SW480 (cell line): ENCODE data around the gene HTR1D.

Experiments used
- DNase-seq: peaks from one replicate; pipeline ENCODE4 v3.0.0-alpha.2; 2016; ENCODE audit warnings: low spot score

Gene HTR1D

DNA sequence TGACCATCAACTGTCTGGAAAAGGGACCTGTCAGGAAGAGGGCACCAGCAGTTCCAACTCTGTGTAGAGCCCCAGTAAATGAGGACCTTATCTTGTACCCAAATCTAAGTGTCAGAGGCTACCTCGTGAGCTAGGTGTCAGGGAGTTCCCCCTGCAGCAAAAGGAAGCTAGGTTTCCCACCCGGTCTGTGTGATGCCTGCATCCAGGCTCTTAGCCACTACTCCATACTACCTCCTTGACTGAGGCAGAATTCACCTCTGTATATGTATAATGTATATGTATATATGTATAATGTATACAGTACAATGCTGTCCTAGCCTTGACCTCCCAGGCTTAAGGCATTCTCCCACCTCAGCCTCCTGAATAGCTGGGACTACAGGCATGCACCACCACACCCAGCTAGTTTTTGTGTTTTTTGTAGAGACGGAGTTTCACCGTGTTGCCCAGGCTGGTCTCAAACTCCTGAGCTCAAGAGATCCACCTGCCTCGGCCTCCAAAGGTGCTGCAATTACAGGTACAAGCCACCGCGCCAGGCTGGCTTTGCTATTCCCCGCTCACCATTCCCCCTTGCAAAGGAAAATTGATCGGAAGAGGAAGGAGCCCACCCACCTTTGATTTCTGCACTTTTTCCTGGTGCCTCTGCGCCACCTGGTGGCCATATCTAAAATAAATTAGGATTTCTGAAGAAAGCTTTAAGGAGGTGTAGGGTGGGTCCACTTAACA lies 32.9 kb downstream of the HTR1D start:
- DNase-seq, result no peak

GRCh38 chr1:23179862-23180261 lies 37.4 kb downstream of the HTR1D start:
- no peak for DNase-seq

DNA sequence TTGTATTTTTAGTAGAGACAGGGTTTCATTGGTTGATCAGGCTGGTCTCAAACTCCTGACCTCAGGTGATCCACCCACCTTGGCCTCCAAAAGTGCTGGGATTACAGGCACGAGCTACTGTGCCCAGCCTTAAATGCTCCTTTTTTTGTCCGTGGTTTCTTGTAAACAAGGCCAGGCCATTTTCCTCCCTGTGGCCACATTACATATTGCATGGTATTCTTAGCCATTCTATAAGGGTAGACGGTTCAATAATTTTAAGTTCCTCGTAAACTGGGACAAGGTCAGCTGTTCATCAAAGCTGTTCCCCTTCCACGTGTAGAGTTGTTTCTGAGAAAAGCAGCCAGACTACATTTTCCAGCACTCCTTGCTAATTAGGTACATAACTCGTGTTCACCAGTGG lies 38.4 kb downstream of the HTR1D start:
- DNase-seq, result no peak

GRCh38 chr1:23178414-23178813 lies 38.9 kb downstream of the HTR1D start:
- no peak for DNase-seq

- peak; percentile 53 for DNase-seq
These were observed 39.6 kb downstream of the HTR1D start for GRCh38 chr1:23177438-23178380.

DNA sequence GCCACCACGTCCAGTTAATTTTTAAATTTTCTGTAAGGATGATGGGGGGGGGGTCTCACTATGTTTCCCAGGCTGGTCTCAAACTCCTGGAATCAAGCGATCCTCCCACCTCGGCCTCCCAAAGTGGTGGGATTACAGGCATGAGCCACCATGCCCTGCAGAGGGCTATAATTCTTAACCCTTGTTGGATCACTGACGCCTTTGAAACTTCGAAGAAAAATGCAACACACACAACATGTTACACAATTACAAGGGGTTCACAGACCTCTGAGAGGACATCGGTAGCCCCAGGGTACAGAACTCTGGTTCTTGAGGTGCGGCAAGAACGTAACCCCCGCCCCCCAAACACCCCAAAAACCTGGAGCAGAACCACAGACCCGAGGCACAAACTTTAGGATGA lies 40.3 kb downstream of the HTR1D start:
- no peak for DNase-seq

- no peak for DNase-seq
These were observed 42.7 kb downstream of the HTR1D start for GRCh38 chr1:23174426-23175110.

DNA sequence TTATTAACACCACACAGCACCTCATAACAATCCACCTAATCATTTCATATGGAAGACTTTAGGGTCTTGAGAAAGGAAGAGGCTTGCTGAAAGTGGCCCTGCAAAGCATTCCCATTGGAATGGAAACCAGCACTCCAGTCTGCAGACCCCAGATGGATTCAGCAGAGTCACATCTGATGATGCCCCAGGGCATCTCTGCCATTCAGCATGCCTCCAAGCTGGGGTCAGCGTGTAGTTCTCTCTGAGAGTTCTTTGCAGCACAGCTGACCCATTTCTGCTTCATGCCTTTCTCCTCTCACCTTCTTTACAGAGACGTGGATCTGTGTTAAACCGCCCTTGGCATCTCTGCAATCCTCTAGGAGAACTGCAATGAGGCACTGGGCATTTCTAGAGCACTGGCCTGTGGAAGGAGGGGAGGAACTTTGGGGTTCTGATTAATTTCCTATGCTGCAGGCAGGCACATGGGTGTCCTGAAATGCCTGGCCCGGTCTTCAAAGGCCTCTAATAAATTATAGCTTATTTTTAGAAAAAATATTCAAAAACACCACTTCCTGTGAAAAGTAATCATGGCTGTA lies 46.0 kb downstream of the HTR1D start:
- no peak for DNase-seq

- peak; percentile 25 for DNase-seq
These were observed 47.5 kb downstream of the HTR1D start for GRCh38 chr1:23169727-23170335.

GRCh38 chr1:23169195-23169575 lies 48.1 kb downstream of the HTR1D start:
- no peak for DNase-seq

DNA sequence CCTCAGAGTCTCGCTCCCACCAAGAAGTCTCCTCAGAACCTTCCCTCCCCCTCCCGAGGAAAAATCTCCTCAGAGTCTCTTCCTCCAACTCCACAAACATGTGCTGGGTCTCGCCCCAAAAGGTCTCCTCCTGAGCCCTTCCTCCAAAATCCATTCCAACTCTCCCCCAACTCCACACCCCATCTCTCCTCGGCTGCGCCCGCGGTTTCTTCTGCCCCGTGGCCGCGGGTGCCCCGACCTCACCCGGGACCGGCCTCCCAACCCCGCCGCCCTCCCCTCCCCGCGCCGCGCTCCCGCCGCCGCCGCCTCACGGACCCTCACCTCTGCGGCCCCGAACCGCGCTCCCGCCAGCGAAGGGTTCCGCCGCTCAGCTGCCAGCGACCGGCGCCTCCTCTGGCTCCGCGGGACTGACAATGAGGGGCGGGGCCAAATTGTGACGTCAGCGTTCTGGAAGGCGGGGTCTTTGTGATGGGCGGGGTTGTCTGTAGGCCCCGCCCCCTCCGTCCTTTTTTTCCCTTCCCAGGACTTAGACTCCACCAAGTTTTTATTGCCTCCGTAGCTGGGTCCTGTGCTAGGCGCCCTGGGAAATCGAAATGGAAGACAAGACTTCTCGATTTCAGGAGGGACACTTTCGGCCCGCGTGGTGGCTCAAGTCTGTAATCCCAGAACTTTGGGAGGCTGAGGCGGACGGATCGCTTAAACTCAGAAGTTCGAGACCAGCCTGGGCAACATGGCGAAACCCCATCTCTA lies 48.7 kb downstream of the HTR1D start, which contains the start of gene LUZP1:
LUZP1 (minus strand) TSS at position 412 of the 750 bp plus-strand sequence.
- DNase-seq, result peak; percentile 72

DNA sequence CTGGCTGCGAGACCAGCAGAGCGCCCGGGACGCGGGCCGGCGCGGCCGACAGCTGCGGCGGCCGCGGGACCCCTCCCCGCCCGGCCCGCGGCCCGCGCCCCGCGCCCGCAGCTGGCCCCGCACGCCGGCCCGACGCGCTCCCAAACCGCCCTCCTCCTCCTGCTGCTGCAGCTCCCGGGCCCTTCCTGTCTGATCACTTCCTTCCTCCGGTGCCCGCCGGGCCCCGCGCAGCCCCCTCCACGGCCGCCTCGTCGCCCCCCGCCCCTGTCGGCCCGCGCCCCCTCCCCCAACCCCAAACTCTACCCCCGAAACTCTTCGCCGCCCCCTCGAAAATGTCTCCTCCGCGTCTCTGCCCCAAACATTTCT lies 49.2 kb downstream of the HTR1D start:
- peak; percentile 38 for DNase-seq

DNA sequence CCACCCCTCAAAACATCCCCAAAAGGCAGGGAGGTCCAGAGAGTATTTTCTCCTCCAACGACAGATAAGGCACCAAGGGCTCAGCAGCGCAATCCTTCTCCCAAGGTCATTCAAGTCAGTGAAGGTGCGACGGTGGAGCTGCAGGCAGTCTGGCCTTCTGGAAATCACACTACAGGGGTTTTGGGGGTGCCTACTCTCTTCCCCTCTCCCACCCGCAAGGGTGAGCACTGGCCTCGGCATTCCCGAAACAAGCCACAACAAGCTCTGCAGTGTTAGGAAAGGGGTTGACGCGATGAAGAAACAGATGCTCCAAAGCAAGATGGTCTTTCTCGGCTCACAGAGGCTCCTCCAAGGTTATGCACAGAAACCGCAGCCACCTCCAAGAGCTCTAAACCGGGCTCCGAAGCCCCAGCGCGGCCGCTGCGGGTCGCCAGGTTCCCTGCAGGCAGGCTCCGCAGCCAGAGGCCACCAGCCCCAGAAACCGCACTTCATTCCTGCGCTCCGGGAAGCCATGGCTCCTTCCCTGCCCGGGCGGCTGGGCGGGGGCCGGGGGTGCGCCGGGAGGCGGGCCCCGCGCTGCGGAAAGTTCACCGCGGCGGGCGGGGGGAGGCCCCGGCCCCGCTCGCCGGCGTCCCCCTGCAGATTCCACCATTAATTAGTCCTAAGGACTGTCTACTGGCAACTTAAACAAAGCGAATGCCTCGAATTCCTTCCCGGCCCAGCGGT lies 49.8 kb downstream of the HTR1D start:
- peak; percentile 29 for DNase-seq

GRCh38 chr1:23166854-23167253 lies 50.4 kb downstream of the HTR1D start:
- DNase-seq, result no peak

GRCh38 chr1:23163395-23163794 lies 53.9 kb downstream of the HTR1D start:
- DNase-seq, result no peak

DNA sequence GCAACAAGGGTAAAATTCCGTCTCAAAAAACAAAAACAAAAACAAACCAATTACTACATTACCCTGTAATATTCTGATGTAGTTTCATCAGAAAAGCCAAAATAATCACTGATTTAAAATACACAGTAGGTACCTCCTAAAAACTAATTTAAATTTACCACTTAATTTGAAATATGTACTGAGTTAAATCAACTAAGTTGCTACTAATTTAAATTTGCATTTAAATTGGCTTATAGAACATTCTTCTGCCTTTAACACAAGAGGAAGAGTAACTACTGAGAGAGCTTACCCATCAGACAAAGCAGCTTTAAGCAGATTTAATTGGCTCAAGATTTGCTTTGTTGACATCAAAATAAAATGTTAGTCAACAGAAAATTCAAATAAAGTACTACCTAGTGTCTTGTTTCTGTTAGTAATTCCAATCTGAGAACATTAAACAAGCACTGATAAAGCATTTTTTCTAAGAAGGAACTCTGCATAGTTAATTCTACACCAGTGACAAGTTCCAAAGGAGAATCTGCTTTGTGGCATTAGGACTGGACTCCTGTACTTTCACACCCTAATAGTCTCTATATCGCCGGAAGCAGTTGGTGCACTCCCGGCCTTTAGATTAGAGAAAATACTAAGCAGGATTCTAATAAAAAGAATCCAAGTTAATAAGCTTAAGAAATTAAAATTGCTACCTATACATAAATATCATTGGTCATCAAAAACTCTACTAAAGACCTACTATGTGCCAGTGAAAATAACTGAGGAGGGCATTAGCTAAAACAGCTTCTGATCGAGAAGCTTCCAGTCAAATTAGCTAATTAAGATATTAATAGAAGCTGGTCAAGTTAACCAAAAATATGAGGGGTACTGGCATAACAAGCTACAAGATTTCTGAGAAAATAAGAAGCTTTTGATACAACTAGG lies 57.1 kb downstream of the HTR1D start:
- no peak for DNase-seq

- DNase-seq, result no peak
These were observed 60.4 kb downstream of the HTR1D start for GRCh38 chr1:23156940-23157339.

DNA sequence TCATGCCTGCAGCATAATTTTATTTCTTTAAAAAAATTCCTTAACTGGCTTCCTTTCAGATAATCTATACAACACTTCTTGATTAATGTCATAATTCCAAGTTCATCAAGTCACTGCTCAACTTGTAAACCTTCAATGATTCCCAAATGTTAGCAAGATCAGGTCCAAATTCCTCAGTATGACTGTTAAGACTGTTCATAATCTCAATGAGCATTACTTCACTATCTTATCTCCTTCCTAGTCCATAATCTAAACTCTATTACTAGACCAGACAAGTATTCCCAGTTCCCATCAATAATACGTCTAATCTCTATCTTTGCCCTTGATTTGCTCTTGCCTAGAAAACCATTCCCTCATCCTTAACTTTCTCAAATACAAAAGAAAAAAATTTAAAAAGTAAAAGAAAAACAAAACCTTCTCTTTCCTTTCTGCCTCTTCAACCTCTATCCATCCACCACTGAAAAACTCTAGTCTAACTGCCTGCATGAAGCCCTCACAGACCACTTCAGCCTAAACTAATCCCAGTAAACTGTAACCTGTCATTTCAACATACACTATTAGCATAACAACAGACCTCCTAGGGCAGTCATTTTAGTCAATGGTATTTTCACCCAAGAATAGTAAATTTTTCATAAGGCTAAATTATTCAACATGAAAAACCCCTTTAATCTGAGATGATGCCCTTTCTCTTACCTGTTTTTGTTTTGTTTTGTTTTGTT lies 64.2 kb downstream of the HTR1D start:
- DNase-seq, result no peak

- no peak for DNase-seq
These were observed 66.6 kb downstream of the HTR1D start for GRCh38 chr1:23150742-23151141.
